Measurements from ENCODE around the gene CENPK. TPM values are rescaled to one million over a fixed set of nuclear protein-coding genes. Genes with fewer than 3 reads are reported as not detected.

Gene CENPK
- total RNA-seq, 1 experiment from 2014 or later, result 8.6 TPM

- H3K27me3 ChIP-seq (ENCODE audit: low read length), result no peaks in the 10 kb centered on the region
- H3K4me1 ChIP-seq (ENCODE audit: insufficient read depth, low read length), result no peaks in the 10 kb centered on the region
- no peak overlapping the region for H3K4me2 ChIP-seq (ENCODE audit: low read length)
- CTCF ChIA-PET, result no interaction called here
- no peak overlapping the region for H3K27ac ChIP-seq (ENCODE audit: low read length)
- TF ChIP-seq CTCF (conservative IDR thresholded peaks at IDR 0.05; ENCODE audit: low read depth, low read length), result no peak
- no peak for TF ChIP-seq EZH2phosphoT487 (IDR thresholded peaks at IDR 0.05; ENCODE audit: borderline replicate concordance, low read length)
- no peak for TF ChIP-seq EZH2 (IDR thresholded peaks at IDR 0.05; ENCODE audit: low read length, unreplicated experiment)
- ATAC-seq, result no peak
- no peak overlapping the region for H2AFZ ChIP-seq (ENCODE audit: low read length)
- H3K36me3 ChIP-seq (ENCODE audit: low read depth, low read length), result no peaks in the 10 kb centered on the region
- H3K9me3 ChIP-seq (ENCODE audit: low read length), result no peaks in the 10 kb centered on the region
- no peak for DNase-seq
- no peaks in the 10 kb centered on the region for H4K20me1 ChIP-seq (ENCODE audit: low read length)
- 0 out of 2 replicates have a peak, but pooled peaks cover under 1% of the 10 kb centered on the region for H3K79me2 ChIP-seq (ENCODE audit: low read length)
- POLR2A ChIA-PET (ENCODE audit: unreplicated experiment), result no interaction called here
- H3K9me2 ChIP-seq (replicated peaks; ENCODE audit: low read length), result no peaks in the 10 kb centered on the region
- no peak overlapping the region for H3K9ac ChIP-seq (ENCODE audit: low read length)
- no peak overlapping the region for H3K4me3 ChIP-seq (ENCODE audit: low read length)
- no peaks in the 10 kb centered on the region for H3F3A ChIP-seq (ENCODE audit: low read length, unreplicated experiment)
- no TSS peak for BruUV-seq (replicated peaks)
- intact Hi-C loops (cut with micrococcal nuclease), result no loop called here
These were observed 88.7 kb downstream of the CENPK start for GRCh38 chr5:65474130-65474711.

GRCh38 chr5:65468633-65469032 lies 94.3 kb downstream of the CENPK start:
- TF ChIP-seq EZH2phosphoT487 (IDR thresholded peaks at IDR 0.05; ENCODE audit: borderline replicate concordance, low read length) (no peak), EZH2 (IDR thresholded peaks at IDR 0.05; ENCODE audit: low read length, unreplicated experiment) (no peak), CTCF (conservative IDR thresholded peaks at IDR 0.05; ENCODE audit: low read depth, low read length) (no peak)
- CTCF ChIA-PET, result no interaction called here

More at GRCh38 chr5:65468633-65469032, 94.3 kb downstream of the CENPK start:
- no peaks in the 10 kb centered on the region for H3K36me3 ChIP-seq (ENCODE audit: low read depth, low read length)
- H2AFZ ChIP-seq (ENCODE audit: low read length), result no peak overlapping the region
- no peak overlapping the region for H3K9ac ChIP-seq (ENCODE audit: low read length)
- H3F3A ChIP-seq (ENCODE audit: low read length, unreplicated experiment), result no peaks in the 10 kb centered on the region
- H3K27ac ChIP-seq (ENCODE audit: low read length), result no peak overlapping the region
- H3K27me3 ChIP-seq (ENCODE audit: low read length), result no peaks in the 10 kb centered on the region
- POLR2A ChIA-PET (ENCODE audit: unreplicated experiment), result no interaction called here
- no peak for ATAC-seq
- H3K9me3 ChIP-seq (ENCODE audit: low read length), result no peaks in the 10 kb centered on the region
- H3K4me3 ChIP-seq (ENCODE audit: low read length), result no peak overlapping the region
- no peaks in the 10 kb centered on the region for H3K9me2 ChIP-seq (replicated peaks; ENCODE audit: low read length)
- no peaks in the 10 kb centered on the region for H3K79me2 ChIP-seq (ENCODE audit: low read length)
- DNase-seq, result peak; percentile 3
- intact Hi-C loops (cut with micrococcal nuclease), result no loop called here
- BruUV-seq (replicated peaks), result no TSS peak
- H3K4me2 ChIP-seq (ENCODE audit: low read length), result no peak overlapping the region
- H4K20me1 ChIP-seq (ENCODE audit: low read length), result no peaks in the 10 kb centered on the region
- no peaks in the 10 kb centered on the region for H3K4me1 ChIP-seq (ENCODE audit: insufficient read depth, low read length)

Other genes with a start within 250 kb of the CENPK start
- gene ADAMTS6, start 81.2 kb downstream of the CENPK start, total RNA-seq (2014; rRNA removed), result 1.5 and 1.7 TPM in 2 replicates
- gene PPWD1, start 128 bp upstream of the CENPK start, total RNA-seq (2014; rRNA removed), result 11.6 and 14.8 TPM in 2 replicates
- 4.7 and 7.7 TPM in 2 replicates for gene TRIM23, start 61.2 kb upstream of the CENPK start, total RNA-seq (2014; rRNA removed)
- 1.4 and 1.6 TPM in 2 replicates for gene SHLD3, start 61.9 kb upstream of the CENPK start, total RNA-seq (2014; rRNA removed)
- gene TRAPPC13, start 61.9 kb upstream of the CENPK start, total RNA-seq (2014; rRNA removed), result 6.6 and 6.7 TPM in 2 replicates
- gene SGTB, start 158.9 kb upstream of the CENPK start, total RNA-seq (2014; rRNA removed), result 0.98 and 1.1 TPM in 2 replicates
- gene NLN, start 159.0 kb upstream of the CENPK start, total RNA-seq (2014; rRNA removed), result 7.9 and 13.6 TPM in 2 replicates